Measurements from ENCODE around the gene LCNL1.

DNA sequence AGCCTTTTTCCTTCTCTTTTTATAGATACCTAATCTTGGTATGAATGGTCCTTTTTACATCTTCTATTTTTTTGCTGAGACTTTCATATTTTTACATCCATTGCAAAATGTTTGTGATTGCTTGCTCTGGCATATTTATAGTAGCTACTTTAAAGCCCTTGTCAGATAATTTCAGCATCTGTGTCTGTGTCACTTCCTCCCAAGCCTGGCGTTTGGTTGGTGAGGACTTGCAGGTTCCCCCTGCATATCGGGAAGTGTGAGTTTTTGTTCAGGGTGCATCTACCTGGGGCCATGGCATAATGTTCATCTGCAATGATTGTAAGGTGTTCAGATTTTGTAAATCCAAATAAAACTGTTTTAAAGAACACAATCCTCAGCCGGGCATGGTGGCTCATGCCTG lies 47.1 kb upstream of the LCNL1 start:
- TF ChIP-seq, protein P1, sequence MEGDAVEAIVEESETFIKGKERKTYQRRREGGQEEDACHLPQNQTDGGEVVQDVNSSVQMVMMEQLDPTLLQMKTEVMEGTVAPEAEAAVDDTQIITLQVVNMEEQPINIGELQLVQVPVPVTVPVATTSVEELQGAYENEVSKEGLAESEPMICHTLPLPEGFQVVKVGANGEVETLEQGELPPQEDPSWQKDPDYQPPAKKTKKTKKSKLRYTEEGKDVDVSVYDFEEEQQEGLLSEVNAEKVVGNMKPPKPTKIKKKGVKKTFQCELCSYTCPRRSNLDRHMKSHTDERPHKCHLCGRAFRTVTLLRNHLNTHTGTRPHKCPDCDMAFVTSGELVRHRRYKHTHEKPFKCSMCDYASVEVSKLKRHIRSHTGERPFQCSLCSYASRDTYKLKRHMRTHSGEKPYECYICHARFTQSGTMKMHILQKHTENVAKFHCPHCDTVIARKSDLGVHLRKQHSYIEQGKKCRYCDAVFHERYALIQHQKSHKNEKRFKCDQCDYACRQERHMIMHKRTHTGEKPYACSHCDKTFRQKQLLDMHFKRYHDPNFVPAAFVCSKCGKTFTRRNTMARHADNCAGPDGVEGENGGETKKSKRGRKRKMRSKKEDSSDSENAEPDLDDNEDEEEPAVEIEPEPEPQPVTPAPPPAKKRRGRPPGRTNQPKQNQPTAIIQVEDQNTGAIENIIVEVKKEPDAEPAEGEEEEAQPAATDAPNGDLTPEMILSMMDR (IDR thresholded peaks at IDR 0.05), result no peak
- no peak for TF ChIP-seq ZFX (IDR thresholded peaks at IDR 0.05; ENCODE audit: borderline replicate concordance)
